Naive thymus-derived CD8-positive, alpha-beta T cell (primary cell): Measurements from ENCODE around the gene CRTAC1. TPM values are rescaled to one million over a fixed set of nuclear protein-coding genes. Genes with fewer than 3 reads are reported as not detected.

Experiments used
- ATAC-seq, 2 donors: fragments of 150-1000 bp; cut with Tn5 transposase in 1 of 2; sonication (Bioruptor Pico), chemical (Tn5 transposase) in 1 of 2; 1 replicate in 1 of 2; 2 replicates in 1 of 2; pipeline ENCODE4 v1.10.0; 2021; ENCODE audit warnings: mild to moderate bottlenecking in 2 of 2, moderate library complexity in 2 of 2
- POLR2A ChIA-PET: fragments of 350-600 bp; sonication (Branson Sonifier 250); formaldehyde crosslinking; loops from one replicate; lab custom pipeline; 2021; ENCODE audit warnings: antibody characterized with exemption; lab: Charles Lee
- DNase-seq, 10 donors: peaks; one replicate each; pipeline versions ENCODE4 v3.0.0 to v3.0.0-alpha.2; 2020 to 2022
- H3K27ac Mint-ChIP-seq, 10 donors: one replicate each; pipeline ENCODE4 v1.8.0; 2020 to 2022; ENCODE audit warnings: mild to moderate bottlenecking in 10 of 10, mixed read lengths in 10 of 10, moderate library complexity in 4 of 10, inconsistent platforms in 1 of 10
- H3K27me3 Mint-ChIP-seq, 5 donors: one replicate each; pipeline ENCODE4 v1.8.0; 2021 to 2022; ENCODE audit warnings: mixed read lengths in 5 of 5
- H3K36me3 Mint-ChIP-seq, 3 donors: one replicate each; pipeline ENCODE4 v1.8.0; 2020 to 2022; ENCODE audit warnings: mixed read lengths in 3 of 3, mild to moderate bottlenecking in 2 of 3, inconsistent platforms in 1 of 3
- H3K4me1 Mint-ChIP-seq, 4 donors: one replicate each; pipeline ENCODE4 v1.8.0; 2021 to 2022; ENCODE audit warnings: mixed read lengths in 4 of 4
- H3K4me3 Mint-ChIP-seq, 10 donors: one replicate each; pipeline ENCODE4 v1.8.0; 2020 to 2022; ENCODE audit warnings: mild to moderate bottlenecking in 10 of 10, mixed read lengths in 10 of 10, moderate library complexity in 6 of 10, inconsistent platforms in 1 of 10
- H3K9me3 Mint-ChIP-seq, 9 donors: one replicate each; pipeline ENCODE4 v1.8.0; 2020 to 2022; ENCODE audit warnings: mixed read lengths in 9 of 9, mild to moderate bottlenecking in 3 of 9, inconsistent platforms in 1 of 9, moderate library complexity in 1 of 9
- polyA plus RNA-seq, 3 donors: library from polyadenylated mRNA; unstranded; fragments of 300-500 nt; fragmentation: Illumina TruSeq; gene quantifications; one replicate each; pipeline ENCODE4 v1.2.3, GENCODE V29; 2021
- total RNA-seq, 8 experiments: library from RNA in 2 of 8; stranded (reverse) in 2 of 8; gene quantifications; one replicate each; pipeline ENCODE4 v1.2.3 and lab custom pipeline; 2021 to 2026

Gene CRTAC1
- total and polyA plus RNA-seq, 5 experiments from 2014 or later, result not detected

- ATAC-seq (no peak), DNase-seq (peak in 1 of 10 donors; percentile 32)
- POLR2A ChIA-PET, result no interaction called here
- no peaks in the 10 kb centered on the region for H3K36me3 Mint-ChIP-seq
- peaks cover 0 to 10% (median 7%) of the 10 kb centered on the region in 5 donors for H3K27me3 Mint-ChIP-seq
- H3K4me3 Mint-ChIP-seq, result no peak overlapping the region
- H3K9me3 Mint-ChIP-seq, result no peaks in the 10 kb centered on the region
- H3K4me1 Mint-ChIP-seq, result peaks cover 0 to 3% (median 1%) of the 10 kb centered on the region in 4 donors
- H3K27ac Mint-ChIP-seq, result no peak overlapping the region
These were observed 147.3 kb downstream of the CRTAC1 start for GRCh38 chr10:97883092-97883485.

GRCh38 chr10:97882142-97883091 is 148.0 kb downstream of the CRTAC1 start:
- Mint-ChIP-seq H3K27me3 (peaks cover 0 to 10% (median 7%) of the 10 kb centered on the region in 5 donors), H3K9me3 (no peaks in the 10 kb centered on the region), H3K36me3 (no peaks in the 10 kb centered on the region), H3K27ac (peak overlapping the region in 1 of 10 donors; percentile 28), H3K4me3 (no peak overlapping the region), H3K4me1 (peaks cover 0 to 2% (median 0%) of the 10 kb centered on the region in 4 donors)
- ATAC-seq, result no peak
- no peak for DNase-seq
- POLR2A ChIA-PET, result no interaction called here

- POLR2A ChIA-PET, result no interaction called here
- Mint-ChIP-seq H3K36me3 (no peaks in the 10 kb centered on the region), H3K4me3 (no peak overlapping the region), H3K4me1 (peaks cover 0 to 2% (median 0%) of the 10 kb centered on the region in 4 donors), H3K9me3 (no peaks in the 10 kb centered on the region), H3K27ac (no peak overlapping the region), H3K27me3 (peaks cover 0 to 15% (median 7%) of the 10 kb centered on the region in 5 donors)
- no peak for DNase-seq
- no peak for ATAC-seq
These were observed 150.3 kb downstream of the CRTAC1 start for GRCh38 chr10:97880109-97880508.

GRCh38 chr10:97879241-97879640 is 151.2 kb downstream of the CRTAC1 start:
- POLR2A ChIA-PET, result no interaction called here
- no peak overlapping the region for H3K4me3 Mint-ChIP-seq
- no peak for ATAC-seq
- H3K27ac Mint-ChIP-seq, result no peak overlapping the region
- peaks cover 0 to 2% (median 0%) of the 10 kb centered on the region in 4 donors for H3K4me1 Mint-ChIP-seq
- no peaks in the 10 kb centered on the region for H3K9me3 Mint-ChIP-seq
- H3K27me3 Mint-ChIP-seq, result peaks cover 0 to 18% (median 7%) of the 10 kb centered on the region in 5 donors
- no peak for DNase-seq
- no peaks in the 10 kb centered on the region for H3K36me3 Mint-ChIP-seq

GRCh38 chr10:97876402-97876801 is 154.0 kb downstream of the CRTAC1 start:
- H3K4me3 Mint-ChIP-seq, result no peak overlapping the region
- H3K27me3 Mint-ChIP-seq, result peaks cover 3 to 14% (median 3%) of the 10 kb centered on the region in 5 donors
- ATAC-seq (no peak), DNase-seq (no peak)
- H3K9me3 Mint-ChIP-seq, result no peaks in the 10 kb centered on the region
- POLR2A ChIA-PET, result no interaction called here
- H3K4me1 Mint-ChIP-seq, result no peaks in the 10 kb centered on the region
- no peak overlapping the region for H3K27ac Mint-ChIP-seq
- H3K36me3 Mint-ChIP-seq, result no peaks in the 10 kb centered on the region

- no peaks in the 10 kb centered on the region for H3K36me3 Mint-ChIP-seq
- H3K9me3 Mint-ChIP-seq, result no peaks in the 10 kb centered on the region
- POLR2A ChIA-PET, result interaction anchor here (0.6 kb wide), 1 partner anchor 1049 kb away, joined by 3 read pairs; no protein-coding TSS in a partner anchor
- no peak for DNase-seq
- no peak overlapping the region for H3K4me3 Mint-ChIP-seq
- H3K4me1 Mint-ChIP-seq, result no peaks in the 10 kb centered on the region
- H3K27me3 Mint-ChIP-seq, result peaks cover 0 to 11% (median 1%) of the 10 kb centered on the region in 5 donors
- peak overlapping the region in 1 of 10 donors; percentile 40 for H3K27ac Mint-ChIP-seq
- no peak for ATAC-seq
These were observed 155.0 kb downstream of the CRTAC1 start for GRCh38 chr10:97875391-97875790.

GRCh38 chr10:97874332-97874731 is 156.1 kb downstream of the CRTAC1 start:
- Mint-ChIP-seq H3K27ac (no peak overlapping the region), H3K9me3 (no peaks in the 10 kb centered on the region), H3K36me3 (no peaks in the 10 kb centered on the region), H3K27me3 (peaks cover 0 to 11% (median 1%) of the 10 kb centered on the region in 5 donors), H3K4me3 (no peak overlapping the region), H3K4me1 (peaks cover 5 to 9% (median 6%) of the 10 kb centered on the region in 4 donors)
- ATAC-seq (no peak), DNase-seq (peak in 1 of 10 donors; percentile 22)
- POLR2A ChIA-PET, result no interaction called here

GRCh38 chr10:97873569-97873968 is 156.9 kb downstream of the CRTAC1 start:
- ATAC-seq, result no peak
- peaks cover 6 to 16% (median 13%) of the 10 kb centered on the region in 4 donors for H3K4me1 Mint-ChIP-seq
- POLR2A ChIA-PET, result no interaction called here
- H3K27me3 Mint-ChIP-seq, result peaks cover 0 to 11% (median 1%) of the 10 kb centered on the region in 5 donors
- H3K9me3 Mint-ChIP-seq, result no peaks in the 10 kb centered on the region
- DNase-seq, result peak in 1 of 10 donors; percentile 49
- H3K4me3 Mint-ChIP-seq, result no peak overlapping the region
- no peak overlapping the region for H3K27ac Mint-ChIP-seq
- H3K36me3 Mint-ChIP-seq, result no peaks in the 10 kb centered on the region

- Mint-ChIP-seq H3K4me1 (peaks cover 6 to 21% (median 14%) of the 10 kb centered on the region in 4 donors), H3K9me3 (no peaks in the 10 kb centered on the region), H3K27me3 (peaks cover 0 to 6% (median 0%) of the 10 kb centered on the region in 5 donors), H3K36me3 (peaks cover 0 to 1% (median 0%) of the 10 kb centered on the region in 3 donors), H3K27ac (no peak overlapping the region), H3K4me3 (no peak overlapping the region)
- ATAC-seq (no peak), DNase-seq (no peak)
- POLR2A ChIA-PET, result interaction anchor here (0.5 kb wide), 1 partner anchor 49 kb away, joined by 3 read pairs; no protein-coding TSS in a partner anchor
These were observed 159.4 kb downstream of the CRTAC1 start for GRCh38 chr10:97870990-97871389.

GRCh38 chr10:97869091-97870042 is 161.1 kb downstream of the CRTAC1 start:
- Mint-ChIP-seq H3K4me3 (peak overlapping the region in 8 of 10 donors; percentile 2 to 61 (median 36)), H3K9me3 (no peaks in the 10 kb centered on the region), H3K27ac (peak overlapping the region; percentile 36 to 86 (median 63)), H3K4me1 (peaks cover 6 to 21% (median 14%) of the 10 kb centered on the region in 4 donors), H3K27me3 (peaks cover 0 to 3% (median 0%) of the 10 kb centered on the region in 5 donors), H3K36me3 (peaks cover 0 to 4% (median 0%) of the 10 kb centered on the region in 3 donors)
- DNase-seq (peak; percentile 51 to 91 (median 81)), ATAC-seq (peak; percentile 99)
- POLR2A ChIA-PET, result interaction anchor here (0.7 to 3.4 kb wide), 14 partner anchors 10 to 168 kb away, joined by 3 to 26 read pairs (median 4); partner anchors contain the start of genes GOLGA7B, SFRP5 and ZFYVE27

GRCh38 chr10:97868134-97868685 is 162.2 kb downstream of the CRTAC1 start:
- H3K36me3 Mint-ChIP-seq, result peaks cover 0 to 6% (median 2%) of the 10 kb centered on the region in 3 donors
- H3K27ac Mint-ChIP-seq, result peak overlapping the region in 6 of 10 donors; percentile 3 to 59 (median 50)
- H3K4me3 Mint-ChIP-seq, result no peak overlapping the region
- ATAC-seq (no peak), DNase-seq (peak in 1 of 10 donors; percentile 41)
- peaks cover 6 to 21% (median 15%) of the 10 kb centered on the region in 4 donors for H3K4me1 Mint-ChIP-seq
- POLR2A ChIA-PET, result interaction anchor here (0.5 to 3.4 kb wide), 12 partner anchors 9 to 167 kb away, joined by 3 to 26 read pairs (median 6); partner anchors contain the start of genes GOLGA7B and SFRP5
- H3K9me3 Mint-ChIP-seq, result no peaks in the 10 kb centered on the region
- H3K27me3 Mint-ChIP-seq, result peaks cover 0 to 3% (median 0%) of the 10 kb centered on the region in 5 donors
